ENCODE data around the gene SCAF1. TPM values are rescaled to one million over a fixed set of nuclear protein-coding genes. Genes with fewer than 3 reads are reported as not detected.

SCAF1 gene
- total and polyA plus RNA-seq, 10 of the 15 experiments (the other 5 are each of a cell fraction or from before 2014, with no cell fraction given), result 0.18 to 77.0 (median 5.3) TPM

DNA sequence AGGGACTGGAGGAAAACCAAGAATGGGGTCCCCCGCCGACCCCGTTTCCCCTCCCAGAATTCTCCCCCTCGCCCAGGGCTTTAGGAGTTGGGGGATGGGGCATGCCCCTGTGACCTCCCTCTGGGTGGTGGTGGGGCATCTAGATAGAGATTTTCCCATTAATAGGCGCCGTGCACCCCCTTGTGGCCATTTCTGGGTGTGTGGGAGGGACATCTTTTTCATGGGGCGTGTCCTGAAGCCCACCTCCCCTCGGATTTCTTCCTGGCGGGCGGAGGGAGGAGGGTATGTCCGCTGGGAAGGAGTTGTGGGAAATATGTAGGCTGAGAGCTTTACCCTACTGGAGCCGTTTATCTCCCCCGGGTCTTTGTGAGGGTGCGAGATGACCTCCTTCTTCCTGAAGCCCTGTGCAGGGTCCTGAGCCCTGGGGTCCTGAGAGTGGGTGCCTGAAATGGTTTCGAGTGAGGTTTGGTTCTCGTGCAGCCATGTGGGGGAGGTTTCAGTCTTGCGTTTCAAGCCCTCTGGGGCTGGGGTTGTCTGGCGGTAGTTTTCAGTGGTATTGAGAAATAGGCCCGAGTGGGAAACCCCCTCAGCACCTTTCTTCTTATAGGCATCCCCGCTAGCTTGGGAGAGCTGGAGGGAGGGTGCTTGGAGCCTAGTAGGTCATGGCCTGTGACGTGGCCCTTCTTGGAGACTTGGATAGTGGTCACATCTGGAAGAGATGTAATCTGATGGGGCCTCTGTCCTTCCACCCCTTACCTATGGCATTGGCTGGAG lies 36.1 kb downstream of the SCAF1 start (continued):
- TF ChIP-seq, protein P1, sequence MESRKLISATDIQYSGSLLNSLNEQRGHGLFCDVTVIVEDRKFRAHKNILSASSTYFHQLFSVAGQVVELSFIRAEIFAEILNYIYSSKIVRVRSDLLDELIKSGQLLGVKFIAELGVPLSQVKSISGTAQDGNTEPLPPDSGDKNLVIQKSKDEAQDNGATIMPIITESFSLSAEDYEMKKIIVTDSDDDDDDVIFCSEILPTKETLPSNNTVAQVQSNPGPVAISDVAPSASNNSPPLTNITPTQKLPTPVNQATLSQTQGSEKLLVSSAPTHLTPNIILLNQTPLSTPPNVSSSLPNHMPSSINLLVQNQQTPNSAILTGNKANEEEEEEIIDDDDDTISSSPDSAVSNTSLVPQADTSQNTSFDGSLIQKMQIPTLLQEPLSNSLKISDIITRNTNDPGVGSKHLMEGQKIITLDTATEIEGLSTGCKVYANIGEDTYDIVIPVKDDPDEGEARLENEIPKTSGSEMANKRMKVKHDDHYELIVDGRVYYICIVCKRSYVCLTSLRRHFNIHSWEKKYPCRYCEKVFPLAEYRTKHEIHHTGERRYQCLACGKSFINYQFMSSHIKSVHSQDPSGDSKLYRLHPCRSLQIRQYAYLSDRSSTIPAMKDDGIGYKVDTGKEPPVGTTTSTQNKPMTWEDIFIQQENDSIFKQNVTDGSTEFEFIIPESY (IDR thresholded peaks at IDR 0.05), result no peak
- TF ChIP-seq NFYA (IDR thresholded peaks at IDR 0.05; ENCODE audit: borderline replicate concordance, low read depth, low read length) (no peak), RFX5 (IDR thresholded peaks at IDR 0.05; ENCODE audit: low read depth, low read length) (no peak), DPF2 (IDR thresholded peaks at IDR 0.05) (no peak), BACH1 (IDR thresholded peaks at IDR 0.05; ENCODE audit: borderline replicate concordance) (no peak), NFYB (IDR thresholded peaks at IDR 0.05; ENCODE audit: insufficient read depth, low read depth, low read length) (no peak), ZSCAN29 (IDR thresholded peaks at IDR 0.05) (no peak), KAT2A (conservative IDR thresholded peaks at IDR 0.05; ENCODE audit: control insufficient read depth, low read depth, low read length) (no peak), ETV6 (conservative IDR thresholded peaks at IDR 0.05 in 1 of 2, IDR thresholded peaks at IDR 0.05 in 1 of 2; ENCODE audit: borderline replicate concordance in 1 of 2, low read depth in 1 of 2) (no peak), MTA3 (IDR thresholded peaks at IDR 0.05; ENCODE audit: borderline replicate concordance, low read length) (peak; percentile 39; the same call in 1 of the 2 replicates), CHD4 (IDR thresholded peaks at IDR 0.05) (no peak), EED (IDR thresholded peaks at IDR 0.05; ENCODE audit: low read depth) (no peak; the same call in 1 of the 2 replicates), NKRF (conservative IDR thresholded peaks at IDR 0.05) (no peak; the same call in none of the 2 replicates), SMAD5 (IDR thresholded peaks at IDR 0.05; ENCODE audit: low read depth) (no peak), EP300 (IDR thresholded peaks at IDR 0.05; ENCODE audit: borderline replicate concordance in 1 of 2, control insufficient read depth in 1 of 2, low read depth in 2 of 2, low read length in 2 of 2) (no peak), POU2F2 (IDR thresholded peaks at IDR 0.05; ENCODE audit: borderline replicate concordance, low read depth, low read length) (peak; percentile 55; the same call in 2 of the 3 replicates), ZNF217 (IDR thresholded peaks at IDR 0.05) (no peak), FOS (IDR thresholded peaks at IDR 0.05; ENCODE audit: borderline replicate concordance, extremely low read depth, insufficient read length) (no peak)
- TF ChIP-seq, protein P2, sequence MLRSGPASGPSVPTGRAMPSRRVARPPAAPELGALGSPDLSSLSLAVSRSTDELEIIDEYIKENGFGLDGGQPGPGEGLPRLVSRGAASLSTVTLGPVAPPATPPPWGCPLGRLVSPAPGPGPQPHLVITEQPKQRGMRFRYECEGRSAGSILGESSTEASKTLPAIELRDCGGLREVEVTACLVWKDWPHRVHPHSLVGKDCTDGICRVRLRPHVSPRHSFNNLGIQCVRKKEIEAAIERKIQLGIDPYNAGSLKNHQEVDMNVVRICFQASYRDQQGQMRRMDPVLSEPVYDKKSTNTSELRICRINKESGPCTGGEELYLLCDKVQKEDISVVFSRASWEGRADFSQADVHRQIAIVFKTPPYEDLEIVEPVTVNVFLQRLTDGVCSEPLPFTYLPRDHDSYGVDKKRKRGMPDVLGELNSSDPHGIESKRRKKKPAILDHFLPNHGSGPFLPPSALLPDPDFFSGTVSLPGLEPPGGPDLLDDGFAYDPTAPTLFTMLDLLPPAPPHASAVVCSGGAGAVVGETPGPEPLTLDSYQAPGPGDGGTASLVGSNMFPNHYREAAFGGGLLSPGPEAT (IDR thresholded peaks at IDR 0.05; ENCODE audit: low read depth), result peak; percentile 77
- TF ChIP-seq, protein P3, sequence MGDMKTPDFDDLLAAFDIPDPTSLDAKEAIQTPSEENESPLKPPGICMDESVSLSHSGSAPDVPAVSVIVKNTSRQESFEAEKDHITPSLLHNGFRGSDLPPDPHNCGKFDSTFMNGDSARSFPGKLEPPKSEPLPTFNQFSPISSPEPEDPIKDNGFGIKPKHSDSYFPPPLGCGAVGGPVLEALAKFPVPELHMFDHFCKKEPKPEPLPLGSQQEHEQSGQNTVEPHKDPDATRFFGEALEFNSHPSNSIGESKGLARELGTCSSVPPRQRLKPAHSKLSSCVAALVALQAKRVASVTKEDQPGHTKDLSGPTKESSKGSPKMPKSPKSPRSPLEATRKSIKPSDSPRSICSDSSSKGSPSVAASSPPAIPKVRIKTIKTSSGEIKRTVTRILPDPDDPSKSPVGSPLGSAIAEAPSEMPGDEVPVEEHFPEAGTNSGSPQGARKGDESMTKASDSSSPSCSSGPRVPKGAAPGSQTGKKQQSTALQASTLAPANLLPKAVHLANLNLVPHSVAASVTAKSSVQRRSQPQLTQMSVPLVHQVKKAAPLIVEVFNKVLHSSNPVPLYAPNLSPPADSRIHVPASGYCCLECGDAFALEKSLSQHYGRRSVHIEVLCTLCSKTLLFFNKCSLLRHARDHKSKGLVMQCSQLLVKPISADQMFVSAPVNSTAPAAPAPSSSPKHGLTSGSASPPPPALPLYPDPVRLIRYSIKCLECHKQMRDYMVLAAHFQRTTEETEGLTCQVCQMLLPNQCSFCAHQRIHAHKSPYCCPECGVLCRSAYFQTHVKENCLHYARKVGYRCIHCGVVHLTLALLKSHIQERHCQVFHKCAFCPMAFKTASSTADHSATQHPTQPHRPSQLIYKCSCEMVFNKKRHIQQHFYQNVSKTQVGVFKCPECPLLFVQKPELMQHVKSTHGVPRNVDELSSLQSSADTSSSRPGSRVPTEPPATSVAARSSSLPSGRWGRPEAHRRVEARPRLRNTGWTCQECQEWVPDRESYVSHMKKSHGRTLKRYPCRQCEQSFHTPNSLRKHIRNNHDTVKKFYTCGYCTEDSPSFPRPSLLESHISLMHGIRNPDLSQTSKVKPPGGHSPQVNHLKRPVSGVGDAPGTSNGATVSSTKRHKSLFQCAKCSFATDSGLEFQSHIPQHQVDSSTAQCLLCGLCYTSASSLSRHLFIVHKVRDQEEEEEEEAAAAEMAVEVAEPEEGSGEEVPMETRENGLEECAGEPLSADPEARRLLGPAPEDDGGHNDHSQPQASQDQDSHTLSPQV (IDR thresholded peaks at IDR 0.05), result no peak
